H1 (cell line): ENCODE results near the gene CCR9. TPM values are rescaled to one million over a fixed set of nuclear protein-coding genes. Genes with fewer than 3 reads are reported as not detected.

ENCODE experiments used
- CBX8 ChIP-seq: fragments of 300-800, 300-1000 bp; sonication (generic); IDR thresholded peaks from 2 replicates; pipeline ENCODE4 v1.7.1; 2016; ENCODE audit warnings: low read depth, low read length, borderline replicate concordance
- CTCF ChIP-seq, 3 experiments: IDR thresholded peaks; 1 replicate in 2 of 3; 2 replicates in 1 of 3; pipeline versions ENCODE4 v1.5.1 to v1.6.1; 2011; ENCODE audit warnings: low read length in 3 of 3, mild to moderate bottlenecking in 3 of 3, inconsistent platforms in 2 of 3, low read depth in 1 of 3, moderate library complexity in 1 of 3; ENCODE audit not compliant: insufficient read depth in 1 of 3; ENCODE audit errors: control extremely low read depth in 1 of 3
- GABPA ChIP-seq: IDR thresholded peaks from 2 replicates; pipeline ENCODE4 v1.6.1; 2011; ENCODE audit warnings: mild to moderate bottlenecking, low read length, moderate library complexity, borderline replicate concordance; ENCODE audit not compliant: insufficient read depth
- HDAC2 ChIP-seq, 2 experiments: fragments of 300-600 bp in 1 of 2; sonication (generic) in 1 of 2; IDR thresholded peaks; 2 replicates each; pipeline ENCODE4 v1.6.1; 2011 to 2012; ENCODE audit warnings: low read depth in 2 of 2, low read length in 2 of 2, mild to moderate bottlenecking in 2 of 2, moderate library complexity in 2 of 2, borderline replicate concordance in 1 of 2, inconsistent platforms in 1 of 2
- POU5F1 ChIP-seq: IDR thresholded peaks from 2 replicates; pipeline ENCODE4 v1.6.1; 2011; ENCODE audit warnings: low read depth, mild to moderate bottlenecking, low read length, moderate library complexity
- SIN3A ChIP-seq, 2 experiments: IDR thresholded peaks in 1 of 2; conservative IDR thresholded peaks in 1 of 2; 2 replicates each; pipeline ENCODE4 v1.6.1; 2011 to 2012; ENCODE audit warnings: low read length in 2 of 2, improper control_type of control experiment in 1 of 2, low read depth in 1 of 2, mild to moderate bottlenecking in 1 of 2
- SIRT6 ChIP-seq: IDR thresholded peaks from one replicate; pipeline ENCODE4 v1.7.1; 2012; ENCODE audit warnings: low read length, inconsistent platforms
- SP2 ChIP-seq: IDR thresholded peaks from 2 replicates; pipeline ENCODE4 v1.6.1; 2012; ENCODE audit warnings: mild to moderate bottlenecking, low read length, inconsistent platforms
- polyA plus RNA-seq, 7 experiments: library from polyadenylated mRNA; depleted of rRNA in 3 of 7; stranded (reverse) in 5 of 7; unstranded in 2 of 7; fragments of >200 nt in 5 of 7; fragments of 200-250 nt in 2 of 7; gene quantifications; 1 replicate in 5 of 7; 2 replicates in 1 of 7; 4 replicates in 1 of 7; pipeline versions ENCODE4 v1.2.1 to v1.2.3, GENCODE V29; 2011 to 2013; ENCODE audit warnings: missing spikeins in 2 of 7, mixed read lengths in 2 of 7
- total RNA-seq: library from RNA; stranded (reverse); fragmentation: NEBNext Ultra II Directional; extraction: Animal tissue kit (Norgen Biotek cat#: 25700); gene quantifications from 2 replicates; pipeline ENCODE4 v1.2.1, GENCODE V29; 2021

The CCR9 gene
- total and polyA plus RNA-seq, 2 of the 8 experiments (the other 6 are each of a cell fraction or from before 2014, with no cell fraction given), result not detected

GRCh38 chr3:45881078-45882022, 5.0 kb upstream of the CCR9 start (continued):
- TF ChIP-seq GABPA, result no peak
- TF ChIP-seq SIRT6, result no peak
- no peak for TF ChIP-seq SP2
- TF ChIP-seq SIN3A (conservative IDR thresholded peaks at IDR 0.05 in 1 of 2, IDR thresholded peaks at IDR 0.05 in 1 of 2; ENCODE audit: low read depth in 1 of 2, low read length in 2 of 2), result no peak
- TF ChIP-seq CBX8, result no peak
- no peak for TF ChIP-seq HDAC2 (IDR thresholded peaks at IDR 0.05; ENCODE audit: borderline replicate concordance in 1 of 2, low read depth in 2 of 2, low read length in 2 of 2)
- no peak for TF ChIP-seq CTCF (IDR thresholded peaks at IDR 0.05; ENCODE audit: control extremely low read depth in 1 of 3, insufficient read depth in 1 of 3, low read depth in 1 of 3, low read length in 3 of 3)
- no peak for TF ChIP-seq POU5F1
